Natural killer cell (primary cell): Measurements from ENCODE around the gene ZNF783. TPM values are rescaled to one million over a fixed set of nuclear protein-coding genes. Genes with fewer than 3 reads are reported as not detected.

Experiments used
- ATAC-seq, 3 donors: fragments of 150-1000 bp in 2 of 3; fragments of 200-7000 bp in 1 of 3; cut with Tn5 transposase; 1 replicate in 1 of 3; 2 replicates in 2 of 3; pipeline ENCODE4 v1.10.0; 2021; ENCODE audit warnings: mild to moderate bottlenecking in 2 of 3, moderate library complexity in 2 of 3
- DNase-seq, 2 donors: peaks; one replicate each; pipeline versions ENCODE4 v3.0.0 to v3.0.0-alpha.2; 2013 to 2021; ENCODE audit warnings: mixed read lengths in 1 of 2
- H3K27ac ChIP-seq: one replicate; pipeline ENCODE4 v1.5.1; 2013; ENCODE audit warnings: mild to moderate bottlenecking, low read length
- H3K27me3 ChIP-seq: one replicate; pipeline ENCODE4 v1.6.1; 2013; ENCODE audit warnings: low read length; ENCODE audit not compliant: control insufficient read depth, insufficient read depth
- H3K36me3 ChIP-seq: one replicate; pipeline ENCODE4 v1.6.1; 2013; ENCODE audit warnings: low read length; ENCODE audit not compliant: control insufficient read depth, insufficient read depth
- H3K4me1 ChIP-seq: one replicate; pipeline ENCODE4 v1.6.1; 2013; ENCODE audit warnings: low read length; ENCODE audit not compliant: control insufficient read depth, insufficient read depth
- H3K4me3 ChIP-seq: one replicate; pipeline ENCODE4 v1.5.1; 2013; ENCODE audit warnings: low read length
- H3K9me3 ChIP-seq: one replicate; pipeline ENCODE4 v1.6.1; 2013; ENCODE audit warnings: low read length; ENCODE audit not compliant: control insufficient read depth, insufficient read depth
- H3K27ac Mint-ChIP-seq, 2 donors: one replicate each; pipeline ENCODE4 v1.8.0; 2022; ENCODE audit warnings: mild to moderate bottlenecking in 2 of 2, mixed read lengths in 2 of 2, moderate library complexity in 1 of 2
- H3K27me3 Mint-ChIP-seq, 2 donors: one replicate each; pipeline ENCODE4 v1.8.0; 2022; ENCODE audit warnings: low read depth in 2 of 2, mixed read lengths in 2 of 2
- H3K36me3 Mint-ChIP-seq: one replicate; pipeline ENCODE4 v1.8.0; 2022; ENCODE audit warnings: mixed read lengths
- H3K4me1 Mint-ChIP-seq, 2 donors: one replicate each; pipeline ENCODE4 v1.8.0; 2022; ENCODE audit warnings: mixed read lengths in 2 of 2
- H3K4me3 Mint-ChIP-seq: one replicate; pipeline ENCODE4 v1.8.0; 2022; ENCODE audit warnings: mild to moderate bottlenecking, moderate library complexity, mixed read lengths
- H3K9me3 Mint-ChIP-seq, 2 donors: one replicate each; pipeline ENCODE4 v1.8.0; 2022; ENCODE audit warnings: mixed read lengths in 2 of 2
- WGBS: methylation state at CpG from one replicate; pipeline ENCODE4 v1.1.7; 2013; ENCODE audit warnings: missing lambda C conversion rate; ENCODE audit not compliant: insufficient coverage; 5-methylcytosine and 5-hydroxymethylcytosine counted together
- intact Hi-C: fragments of 100-400 bp; cut with micrococcal nuclease; formaldehyde crosslinking; loops from one replicate; pipeline ENCODE4 v1.14.2; 2022
- total RNA-seq, 4 donors: library from RNA; stranded (reverse); fragments of 120-200 nt in 1 of 4; gene quantifications; one replicate each; pipeline versions ENCODE4 v1.2.3 to v1.2.4, GENCODE V29; 2013 to 2022
- TF ChIP-seq, protein P1 (sequence below): fragments of 200-600 bp; IDR thresholded peaks from one replicate; pipeline ENCODE4 v1.8.0; 2022; ENCODE audit warnings: antibody characterized with exemption

ZNF783 gene
- total RNA-seq, 3 donors from 2014 or later (not counting 1 experiment from before 2014, with no cell fraction given) = 24.0 to 29.8 (median 28.3) TPM

- no peak for ATAC-seq
- H3K27me3 ChIP-seq = no peaks in the 10 kb centered on the region
- H3K27ac ChIP-seq = no peak overlapping the region
- H3K4me1 Mint-ChIP-seq = peaks cover 16 to 19% of the 10 kb centered on the region in 2 donors
- intact Hi-C loops = no loop called here
- H3K36me3 ChIP-seq = peaks cover 34% of the 10 kb centered on the region
- WGBS = 96% methylated on average over 8 of the region's 8 CpGs
- H3K4me3 Mint-ChIP-seq = no peak overlapping the region
- TF ChIP-seq, protein P1, sequence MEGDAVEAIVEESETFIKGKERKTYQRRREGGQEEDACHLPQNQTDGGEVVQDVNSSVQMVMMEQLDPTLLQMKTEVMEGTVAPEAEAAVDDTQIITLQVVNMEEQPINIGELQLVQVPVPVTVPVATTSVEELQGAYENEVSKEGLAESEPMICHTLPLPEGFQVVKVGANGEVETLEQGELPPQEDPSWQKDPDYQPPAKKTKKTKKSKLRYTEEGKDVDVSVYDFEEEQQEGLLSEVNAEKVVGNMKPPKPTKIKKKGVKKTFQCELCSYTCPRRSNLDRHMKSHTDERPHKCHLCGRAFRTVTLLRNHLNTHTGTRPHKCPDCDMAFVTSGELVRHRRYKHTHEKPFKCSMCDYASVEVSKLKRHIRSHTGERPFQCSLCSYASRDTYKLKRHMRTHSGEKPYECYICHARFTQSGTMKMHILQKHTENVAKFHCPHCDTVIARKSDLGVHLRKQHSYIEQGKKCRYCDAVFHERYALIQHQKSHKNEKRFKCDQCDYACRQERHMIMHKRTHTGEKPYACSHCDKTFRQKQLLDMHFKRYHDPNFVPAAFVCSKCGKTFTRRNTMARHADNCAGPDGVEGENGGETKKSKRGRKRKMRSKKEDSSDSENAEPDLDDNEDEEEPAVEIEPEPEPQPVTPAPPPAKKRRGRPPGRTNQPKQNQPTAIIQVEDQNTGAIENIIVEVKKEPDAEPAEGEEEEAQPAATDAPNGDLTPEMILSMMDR = no peak
- DNase-seq = no peak
- no peak overlapping the region for H3K4me3 ChIP-seq
- no peaks in the 10 kb centered on the region for H3K27me3 Mint-ChIP-seq
- H3K4me1 ChIP-seq = peaks cover 15% of the 10 kb centered on the region
- H3K27ac Mint-ChIP-seq = no peak overlapping the region
- no peaks in the 10 kb centered on the region for H3K9me3 ChIP-seq
- no peaks in the 10 kb centered on the region for H3K9me3 Mint-ChIP-seq
- no peaks in the 10 kb centered on the region for H3K36me3 Mint-ChIP-seq
Measured at GRCh38 chr7:149280661-149281507, 18.9 kb downstream of the ZNF783 start.

DNA sequence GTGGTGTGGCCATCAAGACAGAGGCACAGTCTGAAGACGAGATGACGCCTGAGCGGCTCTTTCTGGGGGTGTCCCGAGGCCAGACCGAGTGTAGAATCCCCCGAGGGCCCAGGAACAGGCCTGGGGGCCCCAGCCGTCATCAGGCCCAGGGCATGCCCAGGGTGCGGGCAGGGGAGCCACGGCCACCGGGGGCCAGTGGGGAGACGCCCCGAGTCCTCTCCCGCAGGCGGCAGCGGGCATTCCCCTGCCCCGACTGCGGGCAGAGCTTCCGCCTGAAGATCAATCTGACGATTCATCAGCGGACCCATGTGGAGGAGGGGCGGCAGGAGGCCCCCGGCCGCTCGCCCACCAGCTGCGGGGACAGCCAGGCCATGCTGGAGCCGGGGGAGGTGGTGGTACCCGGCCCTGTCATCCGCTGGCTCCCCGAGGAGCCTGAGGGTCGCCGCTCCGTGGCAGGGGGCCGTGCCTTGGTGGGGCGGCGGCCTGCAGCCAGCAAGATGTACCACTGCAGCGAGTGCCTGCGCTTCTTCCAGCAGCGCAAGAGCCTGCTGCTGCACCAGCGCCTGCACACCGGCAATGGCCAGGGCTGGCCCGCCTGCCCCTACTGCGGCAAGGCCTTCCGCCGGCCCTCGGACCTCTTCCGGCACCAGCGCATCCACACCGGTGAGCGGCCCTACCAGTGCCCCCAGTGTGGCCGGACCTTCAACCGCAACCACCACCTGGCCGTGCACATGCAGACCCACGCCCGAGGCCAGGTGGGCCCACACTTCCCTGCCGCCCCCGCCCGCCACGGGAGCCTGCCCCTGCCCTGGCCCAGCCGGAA is 19.7 kb downstream of the ZNF783 start:
- Histone ChIP-seq H3K27me3 (no peaks in the 10 kb centered on the region), H3K27ac (no peak overlapping the region), H3K9me3 (no peaks in the 10 kb centered on the region), H3K4me3 (no peak overlapping the region), H3K36me3 (peaks cover 29% of the 10 kb centered on the region), H3K4me1 (peaks cover 20% of the 10 kb centered on the region)
- Mint-ChIP-seq H3K4me1 (peaks cover 25 to 27% of the 10 kb centered on the region in 2 donors), H3K27ac (no peak overlapping the region), H3K9me3 (no peaks in the 10 kb centered on the region), H3K4me3 (no peak overlapping the region), H3K27me3 (no peaks in the 10 kb centered on the region), H3K36me3 (no peaks in the 10 kb centered on the region)
- TF ChIP-seq, protein P1 = no peak
- DNase-seq (no peak), ATAC-seq (no peak)
- intact Hi-C loops = no loop called here
- WGBS = 97% methylated on average over 59 of the region's 59 CpGs

- H3K9me3 Mint-ChIP-seq = no peaks in the 10 kb centered on the region
- TF ChIP-seq, protein P1 = no peak
- intact Hi-C loops = no loop called here
- H3K27ac Mint-ChIP-seq = no peak overlapping the region
- ATAC-seq (no peak), DNase-seq (no peak)
- Histone ChIP-seq H3K36me3 (peaks cover 25% of the 10 kb centered on the region), H3K4me3 (no peak overlapping the region), H3K4me1 (peaks cover 26% of the 10 kb centered on the region), H3K9me3 (no peaks in the 10 kb centered on the region), H3K27ac (no peak overlapping the region), H3K27me3 (no peaks in the 10 kb centered on the region)
- H3K4me3 Mint-ChIP-seq = no peak overlapping the region
- 88% methylated on average over 5 of the region's 5 CpGs for WGBS
- H3K4me1 Mint-ChIP-seq = peaks cover 31 to 33% of the 10 kb centered on the region in 2 donors
- H3K27me3 Mint-ChIP-seq = no peaks in the 10 kb centered on the region
- no peaks in the 10 kb centered on the region for H3K36me3 Mint-ChIP-seq
Measured at GRCh38 chr7:149282331-149282655, 20.3 kb downstream of the ZNF783 start.
